Calu3 (cell line): Measurements from ENCODE around the gene ALDOC. TPM values are rescaled to one million over a fixed set of nuclear protein-coding genes. Genes with fewer than 3 reads are reported as not detected.

Experiments
- BruUV-seq: library from RNA; stranded (reverse); fragments of 400-500 nt; replicated peaks from 2 replicates; lab custom pipeline; 2021; lab: Mats Ljungman, UMichigan
- CTCF ChIA-PET: fragments of 300-600 bp; sonication (Branson Sonifier 250); formaldehyde crosslinking; loops from one replicate; lab custom pipeline; 2022; ENCODE audit warnings: antibody characterized with exemption; lab: Charles Lee
- DNase-seq: peaks from one replicate; pipeline ENCODE4 v3.0.0; 2022
- H3K27ac Mint-ChIP-seq: one replicate; pipeline ENCODE4 v1.8.0; 2022; ENCODE audit warnings: mixed read lengths; ENCODE audit not compliant: unreplicated experiment
- H3K27me3 Mint-ChIP-seq: one replicate; pipeline ENCODE4 v1.8.0; 2022; ENCODE audit warnings: mixed read lengths; ENCODE audit not compliant: unreplicated experiment
- H3K36me3 Mint-ChIP-seq: one replicate; pipeline ENCODE4 v1.8.0; 2022; ENCODE audit warnings: mild to moderate bottlenecking, moderate library complexity, mixed read lengths; ENCODE audit not compliant: insufficient read depth, unreplicated experiment
- H3K4me1 Mint-ChIP-seq: one replicate; pipeline ENCODE4 v1.8.0; 2022; ENCODE audit warnings: mild to moderate bottlenecking, low read depth, mixed read lengths; ENCODE audit not compliant: unreplicated experiment
- H3K4me3 Mint-ChIP-seq: one replicate; pipeline ENCODE4 v1.8.0; 2022; ENCODE audit warnings: mild to moderate bottlenecking, low read depth, moderate library complexity, mixed read lengths; ENCODE audit not compliant: unreplicated experiment
- H3K9me3 Mint-ChIP-seq: one replicate; pipeline ENCODE4 v1.8.0; 2022; ENCODE audit warnings: low read depth, mixed read lengths; ENCODE audit not compliant: unreplicated experiment
- intact Hi-C: fragments of 100-400 bp; cut with micrococcal nuclease; formaldehyde crosslinking; loops from one replicate; pipeline ENCODE4 v1.10.0; 2022; ENCODE audit not compliant: unreplicated experiment
- total RNA-seq: library from RNA; stranded (reverse); gene quantifications from 2 replicates; pipeline ENCODE4 v1.2.3, GENCODE V29; 2022
- TF ChIP-seq, protein P1 (sequence below): fragments of 200-600 bp; IDR thresholded peaks from one replicate; pipeline ENCODE4 v1.8.0; 2022; ENCODE audit warnings: antibody characterized with exemption; ENCODE audit not compliant: unreplicated experiment

The ALDOC gene
- total RNA-seq, 1 experiment from 2014 or later = 2.6 TPM

DNA sequence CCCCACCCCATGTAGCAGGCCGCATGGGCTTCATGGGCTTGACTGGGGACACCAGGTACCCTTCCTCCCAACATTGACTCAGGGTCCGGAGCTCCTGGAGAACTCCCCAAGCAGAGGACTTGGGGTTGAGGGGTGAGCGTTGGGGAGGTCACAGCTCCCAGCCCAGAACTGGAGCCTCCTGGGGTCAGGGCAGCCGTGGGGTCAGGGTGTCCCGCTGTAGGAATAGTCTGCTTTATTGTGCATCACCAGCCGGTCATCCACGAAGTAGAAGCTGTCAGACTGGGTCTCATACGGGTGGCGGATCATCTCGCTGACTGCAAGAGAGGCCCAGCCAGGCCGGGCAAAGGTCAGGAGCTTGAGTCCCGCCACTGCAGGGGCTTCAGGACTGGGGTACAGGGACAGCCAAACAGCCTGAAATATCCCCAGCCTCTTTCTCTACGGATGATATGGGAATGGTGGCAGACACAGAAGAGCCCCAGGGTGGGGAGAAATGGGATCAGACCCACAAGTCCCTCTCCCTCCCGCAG, 29.5 kb downstream of the ALDOC start:
- DNase-seq = no peak
- Mint-ChIP-seq H3K27me3 (peaks cover 15% of the 10 kb centered on the region), H3K36me3 (peaks cover 10% of the 10 kb centered on the region), H3K27ac (no peak overlapping the region), H3K9me3 (no peaks in the 10 kb centered on the region), H3K4me3 (no peak overlapping the region), H3K4me1 (peaks cover 12% of the 10 kb centered on the region)
- intact Hi-C loops = no loop called here
- CTCF ChIA-PET = no interaction called here
- BruUV-seq = no TSS peak
- TF ChIP-seq, protein P1, sequence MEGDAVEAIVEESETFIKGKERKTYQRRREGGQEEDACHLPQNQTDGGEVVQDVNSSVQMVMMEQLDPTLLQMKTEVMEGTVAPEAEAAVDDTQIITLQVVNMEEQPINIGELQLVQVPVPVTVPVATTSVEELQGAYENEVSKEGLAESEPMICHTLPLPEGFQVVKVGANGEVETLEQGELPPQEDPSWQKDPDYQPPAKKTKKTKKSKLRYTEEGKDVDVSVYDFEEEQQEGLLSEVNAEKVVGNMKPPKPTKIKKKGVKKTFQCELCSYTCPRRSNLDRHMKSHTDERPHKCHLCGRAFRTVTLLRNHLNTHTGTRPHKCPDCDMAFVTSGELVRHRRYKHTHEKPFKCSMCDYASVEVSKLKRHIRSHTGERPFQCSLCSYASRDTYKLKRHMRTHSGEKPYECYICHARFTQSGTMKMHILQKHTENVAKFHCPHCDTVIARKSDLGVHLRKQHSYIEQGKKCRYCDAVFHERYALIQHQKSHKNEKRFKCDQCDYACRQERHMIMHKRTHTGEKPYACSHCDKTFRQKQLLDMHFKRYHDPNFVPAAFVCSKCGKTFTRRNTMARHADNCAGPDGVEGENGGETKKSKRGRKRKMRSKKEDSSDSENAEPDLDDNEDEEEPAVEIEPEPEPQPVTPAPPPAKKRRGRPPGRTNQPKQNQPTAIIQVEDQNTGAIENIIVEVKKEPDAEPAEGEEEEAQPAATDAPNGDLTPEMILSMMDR = no peak

DNA sequence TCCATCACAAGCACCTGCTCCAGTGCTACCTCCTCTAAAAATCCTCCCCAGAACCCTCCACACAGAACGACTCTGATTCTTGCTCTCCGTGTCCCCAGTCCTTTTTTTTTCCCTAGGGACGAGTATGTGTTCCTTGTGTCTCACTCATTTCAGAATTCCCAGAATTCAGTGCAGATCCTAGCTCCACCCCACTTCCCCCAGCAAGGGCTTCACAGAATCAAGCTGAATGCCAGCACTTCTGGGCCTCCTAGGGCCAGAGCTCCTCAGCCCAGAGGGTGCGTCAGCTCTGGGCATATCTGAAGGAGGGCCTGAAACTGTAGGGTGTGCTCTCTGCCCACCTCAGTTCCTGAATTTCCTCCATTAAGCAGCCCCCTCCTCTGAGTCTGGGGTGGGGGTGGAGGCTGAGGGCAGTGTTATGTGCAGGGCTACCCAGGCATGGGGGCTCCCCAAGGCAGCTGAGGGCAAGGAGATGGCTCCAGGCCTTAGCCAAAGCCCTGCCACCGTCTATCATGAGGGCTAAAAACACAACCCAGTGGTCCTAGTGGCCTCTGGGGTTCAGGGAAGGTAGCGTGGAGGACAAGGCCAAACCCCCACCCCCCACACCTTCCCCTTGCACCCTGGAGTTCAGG, 30.8 kb downstream of the ALDOC start:
- Mint-ChIP-seq H3K4me3 (no peak overlapping the region), H3K27ac (no peak overlapping the region)

DNA sequence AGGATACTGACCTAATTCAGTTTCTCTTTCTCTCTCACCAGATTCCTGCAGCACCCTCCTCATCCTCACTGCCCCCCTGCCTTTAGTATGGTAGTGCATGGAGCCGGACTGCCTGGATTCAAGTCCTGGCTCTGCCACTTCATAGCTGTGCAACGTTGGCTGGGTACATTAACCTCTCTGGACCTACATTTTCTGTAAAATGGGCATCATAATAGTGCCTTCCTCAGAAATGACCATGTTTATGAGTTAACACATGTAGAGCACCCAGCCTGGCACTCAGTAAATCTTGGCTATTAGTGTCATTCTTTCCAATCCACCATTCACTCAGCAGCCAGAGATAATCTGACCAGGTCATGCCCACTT, 31.6 kb downstream of the ALDOC start:
- CTCF ChIA-PET = no interaction called here
- Mint-ChIP-seq H3K27me3 (peaks cover 15% of the 10 kb centered on the region), H3K4me1 (no peaks in the 10 kb centered on the region), H3K9me3 (no peaks in the 10 kb centered on the region), H3K4me3 (no peak overlapping the region), H3K36me3 (peaks cover 4% of the 10 kb centered on the region), H3K27ac (no peak overlapping the region)
- intact Hi-C loops = no loop called here
- no TSS peak for BruUV-seq
- no peak for DNase-seq
- TF ChIP-seq, protein P1 = no peak

More for the DNA sequence above, 30.8 kb downstream of the ALDOC start:
- Mint-ChIP-seq H3K27me3 (peaks cover 15% of the 10 kb centered on the region), H3K4me1 (peaks cover under 1% of the 10 kb centered on the region), H3K9me3 (no peaks in the 10 kb centered on the region), H3K36me3 (peaks cover 4% of the 10 kb centered on the region)
- no peak for DNase-seq
- TF ChIP-seq, protein P1 = no peak
- CTCF ChIA-PET = interaction anchor here (0.6 to 1.2 kb wide), 3 partner anchors 13 to 370 kb away, joined by 3 read pairs; no protein-coding TSS in a partner anchor
- no TSS peak for BruUV-seq
- intact Hi-C loops = no loop called here

DNA sequence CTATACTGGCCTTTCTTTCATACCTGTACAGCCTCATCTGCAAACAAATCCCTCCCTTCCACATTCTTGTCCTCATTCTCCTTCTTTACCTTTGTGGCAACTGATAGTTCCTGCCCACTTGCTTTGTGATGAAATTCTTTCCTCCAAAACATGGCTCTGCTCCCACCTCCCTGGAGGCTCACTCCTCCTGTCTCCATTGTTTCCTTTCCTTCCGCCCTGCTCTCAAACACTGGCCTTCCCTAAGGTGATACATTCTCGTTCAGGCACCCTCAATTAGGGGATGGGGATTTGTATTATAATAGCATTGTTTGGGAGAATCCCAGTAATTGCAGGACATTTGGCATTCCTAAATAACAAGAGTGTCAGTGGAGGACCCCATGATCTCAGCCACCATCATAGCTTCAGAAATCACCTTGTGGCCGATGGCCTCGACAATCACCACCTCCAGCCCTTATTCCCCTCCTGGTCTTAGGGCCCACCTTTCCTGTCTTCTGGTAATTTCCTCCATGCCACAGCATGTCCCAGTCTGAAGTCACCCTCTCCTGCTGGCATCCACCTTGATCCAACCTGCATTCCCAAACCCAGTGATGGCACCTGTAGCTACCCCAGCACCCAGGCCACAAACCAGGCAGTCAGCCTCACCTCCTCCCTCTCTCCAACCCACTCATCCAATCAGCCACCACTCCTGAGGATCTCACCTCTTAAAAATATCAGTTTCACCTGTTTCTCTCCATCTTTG, 32.1 kb downstream of the ALDOC start:
- TF ChIP-seq, protein P1 = no peak
- Mint-ChIP-seq H3K4me1 (no peaks in the 10 kb centered on the region), H3K27ac (no peak overlapping the region), H3K27me3 (peaks cover 15% of the 10 kb centered on the region), H3K9me3 (no peaks in the 10 kb centered on the region), H3K4me3 (no peak overlapping the region), H3K36me3 (peaks cover 4% of the 10 kb centered on the region)
- CTCF ChIA-PET = interaction anchor here (0.6 kb wide), 1 partner anchor 24 kb away, joined by 7 read pairs; no protein-coding TSS in a partner anchor
- BruUV-seq = no TSS peak
- no peak for DNase-seq
- intact Hi-C loops = no loop called here
